GM11168 (cell line): ENCODE measurements around the gene EXOSC5.
"Not testable (repeated sequence)": the region's sequence is repeated elsewhere in the genome, so short reads cannot be mapped to it uniquely, and the experiment has no call there.

Experiments used
- in situ Hi-C: fragments of 300-500 bp; cut with MboI; formaldehyde crosslinking; loops from one replicate; pipeline ENCODE4 v1.12.0; 2022; ENCODE audit warnings: low sequenced_read_pairs; ENCODE audit not compliant: unreplicated experiment

Gene EXOSC5

DNA sequence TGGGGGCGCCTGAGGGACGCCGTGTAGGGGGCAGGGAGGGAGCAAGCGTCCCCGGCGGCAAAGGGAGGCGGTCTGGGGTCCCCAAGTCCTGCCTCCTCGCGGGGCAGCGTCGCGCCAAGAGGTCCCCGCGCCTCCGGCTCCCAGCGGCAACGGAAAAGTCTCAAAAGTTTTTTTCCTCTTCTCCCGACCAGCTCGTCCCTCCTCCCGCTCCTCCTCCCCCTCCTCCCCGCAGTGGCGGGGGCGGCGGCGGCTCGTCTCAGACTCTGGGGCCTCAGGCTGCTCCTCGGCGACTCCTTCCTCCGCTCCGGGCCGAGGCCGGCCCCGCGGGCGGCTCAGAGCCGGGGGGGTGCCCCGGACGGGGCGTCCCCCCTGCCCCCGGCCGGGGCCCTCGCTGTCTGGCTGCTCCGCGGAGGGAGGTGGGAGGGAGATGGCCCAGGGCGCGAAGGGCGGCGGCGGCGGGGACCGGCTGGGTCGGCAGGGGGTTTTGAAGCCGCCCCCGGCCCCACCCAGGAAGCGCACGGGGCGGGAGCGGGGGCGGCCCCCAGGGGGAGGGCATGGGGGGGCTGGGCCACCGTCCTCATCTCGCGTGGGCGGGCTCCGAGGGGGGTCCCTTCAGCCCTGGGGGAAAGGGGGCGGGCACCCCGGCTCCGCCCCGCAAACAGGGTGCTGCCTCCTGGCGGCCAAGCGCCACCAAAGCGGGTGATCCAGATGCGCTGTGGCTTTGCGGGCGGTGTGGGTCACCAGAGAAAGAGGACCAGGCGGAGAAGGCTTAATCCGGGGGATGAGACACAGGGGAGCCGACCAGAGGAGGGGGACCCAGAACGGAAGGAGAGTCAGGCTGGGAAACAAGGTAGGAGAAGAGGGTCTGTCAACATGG, 43.5 kb downstream of the EXOSC5 start, which contains the start of gene TGFB1:
TSS of gene TGFB1 (minus strand) at position 457 of the 877 bp plus-strand sequence. CDS start 878 bp downstream, outside the sequence.
- in situ Hi-C loops = no loop called here

DNA sequence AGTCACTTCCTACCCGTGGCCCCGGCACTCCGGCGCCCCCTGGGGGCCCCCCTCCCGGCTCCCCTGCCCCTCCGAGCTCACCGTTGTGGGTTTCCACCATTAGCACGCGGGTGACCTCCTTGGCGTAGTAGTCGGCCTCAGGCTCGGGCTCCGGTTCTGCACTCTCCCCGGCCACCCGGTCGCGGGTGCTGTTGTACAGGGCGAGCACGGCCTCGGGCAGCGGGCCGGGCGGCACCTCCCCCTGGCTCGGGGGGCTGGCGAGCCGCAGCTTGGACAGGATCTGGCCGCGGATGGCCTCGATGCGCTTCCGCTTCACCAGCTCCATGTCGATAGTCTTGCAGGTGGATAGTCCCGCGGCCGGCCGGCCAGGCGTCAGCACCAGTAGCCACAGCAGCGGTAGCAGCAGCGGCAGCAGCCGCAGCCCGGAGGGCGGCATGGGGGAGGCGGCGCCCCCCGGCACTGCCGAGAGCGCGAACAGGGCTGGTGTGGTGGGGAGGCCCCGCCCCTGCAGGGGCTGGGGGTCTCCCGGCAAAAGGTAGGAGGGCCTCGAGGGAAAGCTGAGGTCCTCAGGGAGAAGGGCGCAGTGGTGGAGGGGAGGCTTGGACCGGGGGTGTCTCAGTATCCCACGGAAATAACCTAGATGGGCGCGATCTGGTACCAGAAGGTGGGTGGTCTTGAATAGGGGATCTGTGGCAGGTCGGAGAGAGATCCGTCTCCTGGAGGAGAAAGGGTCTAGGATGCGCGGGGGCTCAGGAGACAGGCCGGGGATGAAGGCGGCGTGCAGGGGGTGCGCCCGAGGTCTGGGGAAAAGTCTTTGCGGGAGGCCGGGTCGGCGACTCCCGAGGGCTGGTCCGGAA, 44.3 kb downstream of the EXOSC5 start:
- in situ Hi-C loops = no loop called here

DNA sequence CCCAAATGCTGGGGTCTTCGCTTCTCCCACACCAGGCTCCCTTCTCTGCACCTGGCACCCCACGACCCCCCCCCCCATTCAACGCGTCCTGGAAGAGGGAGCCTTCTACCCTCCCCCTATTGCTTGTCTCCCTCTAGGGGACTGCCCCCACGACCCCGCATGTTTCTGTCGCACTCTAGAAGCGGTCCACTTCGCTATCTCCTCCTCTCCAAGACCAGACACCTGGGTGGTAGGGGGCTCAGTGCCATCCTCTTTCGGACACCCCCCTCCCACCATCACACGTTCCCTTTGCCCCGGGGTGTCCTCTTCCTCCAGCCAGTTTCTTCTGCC, 44.9 kb downstream of the EXOSC5 start:
- in situ Hi-C loops = no loop called here

DNA sequence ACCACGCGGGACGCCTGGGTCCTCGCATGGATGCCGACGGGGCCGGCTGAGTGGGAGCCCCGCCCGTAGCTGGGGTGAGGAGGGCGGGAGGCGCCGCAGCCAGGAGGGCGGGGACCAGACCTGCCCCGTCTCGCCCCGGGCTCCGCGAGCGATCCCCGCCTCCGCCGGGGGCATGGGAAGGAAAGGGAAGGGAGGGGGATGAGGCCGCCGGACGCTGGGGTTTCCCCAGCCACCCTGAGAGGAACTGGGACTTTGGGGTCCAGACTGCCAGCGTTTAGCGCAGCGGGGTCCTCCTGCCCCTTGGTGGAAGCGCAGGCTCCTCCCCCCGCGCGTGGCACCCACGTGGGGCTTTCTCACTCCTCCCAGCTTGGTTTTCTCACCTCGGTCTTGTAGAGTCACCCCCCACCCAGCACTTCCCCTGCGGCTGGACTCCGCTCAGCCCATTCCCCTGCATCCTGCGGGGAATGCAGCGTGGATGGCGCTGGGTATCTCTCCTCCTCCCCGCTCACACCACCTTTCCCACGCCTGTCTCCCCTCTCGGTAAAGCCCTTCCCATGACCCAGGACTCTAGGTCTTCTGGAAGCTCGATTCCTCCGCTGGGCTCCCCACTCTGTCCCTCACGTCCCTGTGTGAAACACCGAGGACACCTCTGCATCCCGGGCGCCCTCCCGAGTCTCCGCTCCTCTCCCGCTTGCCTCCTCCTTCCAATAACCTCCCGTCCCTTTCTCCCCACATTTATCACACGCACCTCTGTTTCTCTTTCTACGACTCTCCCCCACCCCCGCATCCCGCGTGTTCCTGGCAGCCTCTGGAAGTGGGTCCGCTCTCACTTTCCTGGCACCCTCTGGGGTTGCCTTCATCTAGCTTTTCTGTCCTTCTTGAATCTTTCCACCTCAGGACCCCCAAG, 45.6 kb downstream of the EXOSC5 start:
- in situ Hi-C loops = no loop called here

DNA sequence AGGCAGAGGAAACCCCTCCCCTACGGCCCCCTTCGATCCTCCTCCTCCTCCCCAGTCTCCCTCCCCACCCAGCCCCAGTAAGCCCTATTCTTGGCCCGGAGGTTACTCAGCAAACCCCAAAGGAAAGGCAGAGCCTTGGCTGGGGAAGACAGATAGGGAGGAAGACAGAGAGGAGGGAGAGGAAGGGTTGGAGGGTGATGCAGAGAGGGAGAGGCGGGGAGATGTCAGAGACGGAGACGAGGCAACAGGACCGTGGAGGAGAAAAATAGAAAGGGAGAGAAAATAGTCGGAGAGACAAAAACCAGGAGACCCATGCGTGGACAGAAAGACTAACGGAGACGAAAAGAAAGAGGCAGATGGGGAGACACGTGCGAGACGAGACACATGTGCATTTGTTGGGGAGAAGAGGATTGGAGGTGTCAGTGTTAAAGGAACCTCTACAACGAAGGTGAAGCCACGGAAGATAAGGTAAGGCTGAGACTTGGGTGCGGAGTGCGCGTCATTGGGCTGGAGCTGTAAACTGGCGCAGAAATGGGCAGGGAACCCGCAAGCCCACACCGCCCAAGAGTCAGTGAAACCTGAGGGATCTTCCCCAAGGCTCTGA, 46.3 kb downstream of the EXOSC5 start:
- in situ Hi-C loops = no loop called here

DNA sequence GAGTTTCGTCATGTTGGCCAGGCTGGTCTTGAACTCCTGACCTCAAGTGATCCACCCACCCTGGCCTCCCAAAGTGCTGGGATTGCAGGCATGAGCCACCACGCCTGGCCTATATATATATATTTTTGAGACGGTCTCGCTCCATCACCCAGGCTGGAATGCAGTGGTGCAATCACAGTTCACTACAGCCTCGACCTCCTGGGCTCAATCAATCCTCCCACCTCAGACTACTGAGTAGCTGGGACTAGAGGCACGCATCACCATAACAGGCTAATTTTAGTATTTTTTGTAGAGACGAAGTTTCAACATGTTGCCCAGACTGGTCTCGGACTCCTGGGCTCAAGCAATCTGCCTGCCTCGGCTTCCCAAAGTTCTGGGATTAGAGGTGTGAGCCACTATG, 50.2 kb downstream of the EXOSC5 start:
- in situ Hi-C loops = not testable (repeated sequence)

DNA sequence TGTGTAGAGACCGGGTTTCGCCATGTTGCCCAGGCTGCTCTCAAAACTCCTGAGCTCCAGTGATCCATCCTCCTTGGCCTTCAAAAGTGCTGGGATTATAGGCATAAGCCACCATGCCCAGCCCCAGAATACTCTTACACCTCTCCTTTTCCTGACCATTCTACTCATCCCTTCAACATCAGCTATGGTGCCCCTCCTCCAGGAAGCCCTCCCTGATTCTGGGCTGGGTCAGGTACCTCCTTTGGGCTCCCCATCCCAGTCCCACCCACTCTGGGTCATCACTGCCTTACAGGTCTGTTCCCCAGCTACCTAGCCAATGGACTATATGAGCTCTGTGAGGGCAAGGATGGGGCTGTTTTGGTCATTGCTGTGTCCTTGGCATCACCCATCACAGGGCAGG, 53.0 kb downstream of the EXOSC5 start:
- in situ Hi-C loops = no loop called here

DNA sequence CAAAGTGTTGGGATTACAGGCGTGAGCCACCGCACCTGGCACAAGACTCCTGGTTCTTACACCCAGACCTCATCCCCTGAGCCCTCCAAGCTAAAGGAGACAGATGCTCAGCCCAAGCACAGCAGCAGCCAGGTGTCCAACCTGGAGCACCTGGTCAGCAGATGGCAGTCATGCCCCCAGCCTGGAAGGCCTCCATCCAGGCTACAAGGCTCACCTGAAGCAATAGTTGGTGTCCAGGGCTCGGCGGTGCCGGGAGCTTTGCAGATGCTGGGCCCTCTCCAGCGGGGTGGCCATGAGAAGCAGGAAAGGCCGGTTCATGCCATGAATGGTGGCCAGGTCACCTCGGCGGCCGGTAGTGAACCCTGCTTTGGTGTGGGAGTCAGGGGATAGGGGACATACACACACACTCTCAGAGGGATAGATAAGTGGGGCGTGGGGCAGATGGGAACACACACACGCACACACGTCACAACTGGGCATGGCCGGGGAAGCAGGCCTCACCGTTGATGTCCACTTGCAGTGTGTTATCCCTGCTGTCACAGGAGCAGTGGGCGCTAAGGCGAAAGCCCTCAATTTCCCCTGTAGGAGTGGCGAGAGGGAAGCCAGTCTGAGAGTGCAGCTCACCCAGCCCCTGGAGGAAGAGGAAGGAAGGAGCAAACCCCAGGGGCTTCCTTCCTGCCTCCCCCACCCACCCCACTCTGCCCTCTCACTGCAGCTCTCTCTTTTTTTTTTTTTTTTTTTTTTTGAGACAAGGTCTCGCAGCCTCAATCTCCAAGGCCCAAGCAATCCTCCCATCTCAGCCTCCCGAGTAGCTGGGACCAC, 55.3 kb downstream of the EXOSC5 start:
- in situ Hi-C loops = no loop called here

DNA sequence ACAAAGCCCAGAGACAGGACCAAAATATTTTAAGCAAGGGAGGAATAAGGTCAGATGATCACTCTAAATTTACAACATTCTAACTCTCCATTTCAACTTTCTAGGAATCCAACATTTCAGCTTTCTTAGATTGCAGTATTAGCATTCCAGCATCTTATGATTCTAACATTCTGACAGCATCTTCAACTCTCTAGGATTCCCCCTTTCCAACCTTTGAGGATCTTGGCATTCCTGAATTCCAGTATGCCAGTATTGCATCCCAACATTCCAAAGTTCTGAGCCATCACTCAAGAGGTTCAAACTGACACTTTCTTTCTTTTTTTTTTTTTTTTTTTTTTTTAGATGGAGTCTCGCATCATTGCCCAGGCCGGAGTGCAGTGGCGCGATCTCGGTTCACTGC, 57.2 kb downstream of the EXOSC5 start:
- in situ Hi-C loops = no loop called here
